H1 (cell line): ENCODE data around the gene AQP12A.

Experiments
- BCL11A ChIP-seq, 2 experiments: IDR thresholded peaks; one replicate each; pipeline ENCODE4 v1.6.1; 2011; ENCODE audit warnings: low read depth in 2 of 2, low read length in 2 of 2, mild to moderate bottlenecking in 2 of 2
- CHD2 ChIP-seq: IDR thresholded peaks from 2 replicates; pipeline ENCODE4 v1.6.1; 2012; ENCODE audit warnings: low read length, improper control_type of control experiment
- GABPA ChIP-seq: IDR thresholded peaks from 2 replicates; pipeline ENCODE4 v1.6.1; 2011; ENCODE audit warnings: mild to moderate bottlenecking, low read length, moderate library complexity, borderline replicate concordance; ENCODE audit not compliant: insufficient read depth
- HDAC2 ChIP-seq, 2 experiments: fragments of 300-600 bp in 1 of 2; sonication (generic) in 1 of 2; IDR thresholded peaks; 2 replicates each; pipeline ENCODE4 v1.6.1; 2011 to 2012; ENCODE audit warnings: low read depth in 2 of 2, low read length in 2 of 2, mild to moderate bottlenecking in 2 of 2, moderate library complexity in 2 of 2, borderline replicate concordance in 1 of 2, inconsistent platforms in 1 of 2
- POLR2A ChIP-seq, 2 experiments: IDR thresholded peaks; 1 replicate in 1 of 2; 2 replicates in 1 of 2; pipeline ENCODE4 v1.6.1; 2011; ENCODE audit warnings: low read depth in 2 of 2, low read length in 2 of 2, mild to moderate bottlenecking in 2 of 2; ENCODE audit errors: control extremely low read depth in 1 of 2
- POLR2AphosphoS5 ChIP-seq: IDR thresholded peaks from 2 replicates; pipeline ENCODE4 v1.6.1; 2011; ENCODE audit warnings: low read depth, low read length
- SP1 ChIP-seq: IDR thresholded peaks from 2 replicates; pipeline ENCODE4 v1.6.1; 2011; ENCODE audit warnings: low read depth, low read length
- TAF1 ChIP-seq: IDR thresholded peaks from 2 replicates; pipeline ENCODE4 v1.6.1; 2011; ENCODE audit warnings: mild to moderate bottlenecking, low read depth, low read length
- TCF12 ChIP-seq: IDR thresholded peaks from 2 replicates; pipeline ENCODE4 v1.6.1; 2011; ENCODE audit warnings: low read depth, mild to moderate bottlenecking, low read length
- TEAD4 ChIP-seq: IDR thresholded peaks from 2 replicates; pipeline ENCODE4 v1.6.1; 2012; ENCODE audit warnings: low read depth, low read length, inconsistent platforms, mixed read lengths
- USF2 ChIP-seq: IDR thresholded peaks from 2 replicates; pipeline ENCODE4 v1.6.1; 2011; ENCODE audit warnings: low read length, improper control_type of control experiment
- YY1 ChIP-seq: IDR thresholded peaks from 2 replicates; pipeline ENCODE4 v1.6.1; 2011; ENCODE audit warnings: low read depth, mild to moderate bottlenecking, low read length
- TF ChIP-seq, protein P1 (sequence below): IDR thresholded peaks from 2 replicates; pipeline ENCODE4 v1.6.1; 2011; ENCODE audit warnings: low read depth, mild to moderate bottlenecking, low read length; ENCODE audit not compliant: insufficient read depth
- TF ChIP-seq, protein P2 (sequence below), 3 experiments: IDR thresholded peaks; 1 replicate in 2 of 3; 2 replicates in 1 of 3; pipeline versions ENCODE4 v1.5.1 to v1.6.1; 2011; ENCODE audit warnings: low read length in 3 of 3, mild to moderate bottlenecking in 3 of 3, inconsistent platforms in 2 of 3, low read depth in 1 of 3, moderate library complexity in 1 of 3; ENCODE audit not compliant: insufficient read depth in 1 of 3; ENCODE audit errors: control extremely low read depth in 1 of 3

DNA sequence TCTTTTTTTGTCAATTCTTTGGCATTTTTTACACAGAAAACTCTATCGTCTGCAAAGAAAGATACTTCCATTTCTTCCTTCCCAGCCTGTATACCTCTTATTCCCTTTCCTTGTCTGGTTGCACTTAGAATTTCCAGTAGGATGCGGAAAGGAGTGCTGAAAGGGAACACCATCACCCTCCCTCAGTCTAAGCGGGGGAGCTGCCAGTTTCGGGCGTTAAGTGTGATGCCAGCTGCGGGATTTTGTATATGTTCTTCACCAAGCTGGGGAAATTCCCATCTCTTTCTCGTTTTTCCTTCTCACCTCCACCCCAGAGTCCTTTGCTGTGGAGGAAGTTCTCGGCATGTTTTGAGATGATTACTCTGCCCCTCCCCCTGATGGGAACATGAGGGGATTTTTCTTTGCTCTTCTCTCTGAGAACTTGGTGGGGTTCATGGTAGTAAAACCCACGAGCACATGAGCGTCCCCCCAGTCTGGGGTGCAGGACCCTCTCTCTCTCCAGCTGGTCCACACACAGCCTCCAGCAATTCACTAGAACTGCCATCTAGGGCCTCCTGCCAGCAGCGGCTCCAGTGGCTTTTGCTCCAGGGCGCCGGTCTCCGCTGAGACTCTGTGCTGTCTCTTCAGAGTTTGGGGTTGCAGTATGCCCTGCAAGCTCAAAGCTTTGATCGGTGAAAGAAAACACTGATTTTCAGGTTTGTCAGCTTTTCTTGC lies 15.5 kb downstream of the AQP12A start:
- TF ChIP-seq USF2 (no peak), POLR2A (IDR thresholded peaks at IDR 0.05; ENCODE audit: control extremely low read depth in 1 of 2, low read depth in 2 of 2, low read length in 2 of 2) (no peak), HDAC2 (IDR thresholded peaks at IDR 0.05; ENCODE audit: borderline replicate concordance in 1 of 2, low read depth in 2 of 2, low read length in 2 of 2) (no peak), POLR2AphosphoS5 (no peak), YY1 (no peak), TCF12 (no peak), SP1 (no peak), BCL11A (IDR thresholded peaks at IDR 0.05; ENCODE audit: low read depth in 2 of 2, low read length in 2 of 2) (no peak), GABPA (no peak), CHD2 (no peak), TEAD4 (no peak), TAF1 (no peak)
- TF ChIP-seq, protein P1, sequence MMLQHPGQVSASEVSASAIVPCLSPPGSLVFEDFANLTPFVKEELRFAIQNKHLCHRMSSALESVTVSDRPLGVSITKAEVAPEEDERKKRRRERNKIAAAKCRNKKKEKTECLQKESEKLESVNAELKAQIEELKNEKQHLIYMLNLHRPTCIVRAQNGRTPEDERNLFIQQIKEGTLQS, result no peak
- TF ChIP-seq, protein P2, sequence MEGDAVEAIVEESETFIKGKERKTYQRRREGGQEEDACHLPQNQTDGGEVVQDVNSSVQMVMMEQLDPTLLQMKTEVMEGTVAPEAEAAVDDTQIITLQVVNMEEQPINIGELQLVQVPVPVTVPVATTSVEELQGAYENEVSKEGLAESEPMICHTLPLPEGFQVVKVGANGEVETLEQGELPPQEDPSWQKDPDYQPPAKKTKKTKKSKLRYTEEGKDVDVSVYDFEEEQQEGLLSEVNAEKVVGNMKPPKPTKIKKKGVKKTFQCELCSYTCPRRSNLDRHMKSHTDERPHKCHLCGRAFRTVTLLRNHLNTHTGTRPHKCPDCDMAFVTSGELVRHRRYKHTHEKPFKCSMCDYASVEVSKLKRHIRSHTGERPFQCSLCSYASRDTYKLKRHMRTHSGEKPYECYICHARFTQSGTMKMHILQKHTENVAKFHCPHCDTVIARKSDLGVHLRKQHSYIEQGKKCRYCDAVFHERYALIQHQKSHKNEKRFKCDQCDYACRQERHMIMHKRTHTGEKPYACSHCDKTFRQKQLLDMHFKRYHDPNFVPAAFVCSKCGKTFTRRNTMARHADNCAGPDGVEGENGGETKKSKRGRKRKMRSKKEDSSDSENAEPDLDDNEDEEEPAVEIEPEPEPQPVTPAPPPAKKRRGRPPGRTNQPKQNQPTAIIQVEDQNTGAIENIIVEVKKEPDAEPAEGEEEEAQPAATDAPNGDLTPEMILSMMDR (IDR thresholded peaks at IDR 0.05; ENCODE audit: control extremely low read depth in 1 of 3, insufficient read depth in 1 of 3, low read depth in 1 of 3, low read length in 3 of 3), result no peak
